HL-60 (cell line): ENCODE results near the gene SLC6A13.

Experiments used
- CTCF ChIP-seq: IDR thresholded peaks from one replicate; pipeline ENCODE4 v1.5.1; 2011; ENCODE audit warnings: low read length, control low read depth, inconsistent platforms; ENCODE audit not compliant: insufficient read depth
- GABPA ChIP-seq: IDR thresholded peaks from 2 replicates; pipeline ENCODE4 v1.6.1; 2012; ENCODE audit warnings: low read depth
- POLR2AphosphoS5 ChIP-seq: IDR thresholded peaks from 2 replicates; pipeline ENCODE4 v1.6.1; 2012; ENCODE audit warnings: low read depth
- TF ChIP-seq, protein P1 (sequence below): IDR thresholded peaks from 2 replicates; pipeline ENCODE4 v1.6.1; 2012; ENCODE audit warnings: low read depth; ENCODE audit not compliant: insufficient replicate concordance

- TF ChIP-seq CTCF (no peak), POLR2AphosphoS5 (no peak), GABPA (no peak)
- TF ChIP-seq, protein P1, sequence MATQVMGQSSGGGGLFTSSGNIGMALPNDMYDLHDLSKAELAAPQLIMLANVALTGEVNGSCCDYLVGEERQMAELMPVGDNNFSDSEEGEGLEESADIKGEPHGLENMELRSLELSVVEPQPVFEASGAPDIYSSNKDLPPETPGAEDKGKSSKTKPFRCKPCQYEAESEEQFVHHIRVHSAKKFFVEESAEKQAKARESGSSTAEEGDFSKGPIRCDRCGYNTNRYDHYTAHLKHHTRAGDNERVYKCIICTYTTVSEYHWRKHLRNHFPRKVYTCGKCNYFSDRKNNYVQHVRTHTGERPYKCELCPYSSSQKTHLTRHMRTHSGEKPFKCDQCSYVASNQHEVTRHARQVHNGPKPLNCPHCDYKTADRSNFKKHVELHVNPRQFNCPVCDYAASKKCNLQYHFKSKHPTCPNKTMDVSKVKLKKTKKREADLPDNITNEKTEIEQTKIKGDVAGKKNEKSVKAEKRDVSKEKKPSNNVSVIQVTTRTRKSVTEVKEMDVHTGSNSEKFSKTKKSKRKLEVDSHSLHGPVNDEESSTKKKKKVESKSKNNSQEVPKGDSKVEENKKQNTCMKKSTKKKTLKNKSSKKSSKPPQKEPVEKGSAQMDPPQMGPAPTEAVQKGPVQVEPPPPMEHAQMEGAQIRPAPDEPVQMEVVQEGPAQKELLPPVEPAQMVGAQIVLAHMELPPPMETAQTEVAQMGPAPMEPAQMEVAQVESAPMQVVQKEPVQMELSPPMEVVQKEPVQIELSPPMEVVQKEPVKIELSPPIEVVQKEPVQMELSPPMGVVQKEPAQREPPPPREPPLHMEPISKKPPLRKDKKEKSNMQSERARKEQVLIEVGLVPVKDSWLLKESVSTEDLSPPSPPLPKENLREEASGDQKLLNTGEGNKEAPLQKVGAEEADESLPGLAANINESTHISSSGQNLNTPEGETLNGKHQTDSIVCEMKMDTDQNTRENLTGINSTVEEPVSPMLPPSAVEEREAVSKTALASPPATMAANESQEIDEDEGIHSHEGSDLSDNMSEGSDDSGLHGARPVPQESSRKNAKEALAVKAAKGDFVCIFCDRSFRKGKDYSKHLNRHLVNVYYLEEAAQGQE, result no peak
Measured at GRCh38 chr12:237026-237815, 25.4 kb downstream of the SLC6A13 start.
